K562 (cell line): ENCODE results near the gene CHST8. TPM values are rescaled to one million over a fixed set of nuclear protein-coding genes. Genes with fewer than 3 reads are reported as not detected.

Experiments used
- ATAC-seq: fragments of 200-7000 bp; cut with Tn5 transposase; 3 replicates; pipeline ENCODE4 v1.9.1; 2020; ENCODE audit warnings: moderate library complexity
- BruUV-seq: library from RNA; stranded (reverse); fragments of 400-500 nt; replicated peaks from 2 replicates; lab custom pipeline; 2021; lab: Mats Ljungman, UMichigan
- CTCF ChIA-PET: fragments of 300-600 bp; formaldehyde crosslinking; extraction: SDS; loops from one replicate; lab custom pipeline; 2021; ENCODE audit warnings: low intra/inter-chr PET ratio; lab: Yijun Ruan, JAX
- POLR2A ChIA-PET: fragments of 300-600, 350-650 bp; sonication (Branson Sonifier 250); formaldehyde crosslinking; extraction: SDS; loops from one replicate; lab custom pipeline; 2021; ENCODE audit warnings: antibody characterized with exemption, inconsistent platforms; lab: Yijun Ruan, JAX
- DNase-seq, 4 experiments: peaks; one replicate each; pipeline versions ENCODE4 v3.0.0 to v3.0.0-alpha.2; 2011 to 2018; ENCODE audit warnings: low spot score in 3 of 4, mixed read lengths in 3 of 4; ENCODE audit errors: extremely low read depth in 1 of 4
- FAIRE-seq: peaks from 2 replicates; lab custom pipeline; 2011; peaks lifted over from hg19 to GRCh38; lab: Jason Lieb, UNC
- H2AFZ ChIP-seq: 2 replicates; pipeline ENCODE4 v1.6.0; 2011; ENCODE audit warnings: low read depth, low read length, control low read depth, inconsistent platforms
- H3K27ac ChIP-seq: fragments of 200-600 bp; 3 replicates; pipeline ENCODE4 v1.8.0; 2011; ENCODE audit warnings: low read depth, mild to moderate bottlenecking, control low read depth, inconsistent platforms, low read length, moderate library complexity, mixed read lengths; ENCODE audit errors: extremely low read depth
- H3K27me3 ChIP-seq, 2 experiments: fragments of 300-600 bp in 1 of 2; 2 replicates in 1 of 2; 3 replicates in 1 of 2; pipeline versions ENCODE4 v1.6.0 to v1.8.0; 2011; ENCODE audit warnings: inconsistent platforms in 2 of 2, low read length in 2 of 2, mild to moderate bottlenecking in 1 of 2, mixed read lengths in 1 of 2, moderate library complexity in 1 of 2; ENCODE audit not compliant: control insufficient read depth in 2 of 2, insufficient read depth in 2 of 2
- H3K36me3 ChIP-seq: fragments of 300-600 bp; 3 replicates; pipeline ENCODE4 v1.8.0; 2011; ENCODE audit warnings: mild to moderate bottlenecking, low read length, inconsistent platforms; ENCODE audit not compliant: control insufficient read depth, insufficient read depth
- H3K4me1 ChIP-seq, 2 experiments: fragments of 200-600 bp in 1 of 2; replicated peaks in 1 of 2; 2 replicates in 1 of 2; 3 replicates in 1 of 2; pipeline versions ENCODE4 v1.5.1 to v1.8.0; 2011; ENCODE audit warnings: inconsistent platforms in 2 of 2, low read length in 2 of 2, mild to moderate bottlenecking in 1 of 2, mixed read lengths in 1 of 2, moderate library complexity in 1 of 2; ENCODE audit not compliant: control insufficient read depth in 2 of 2, insufficient read depth in 2 of 2
- H3K4me2 ChIP-seq: 2 replicates; pipeline ENCODE4 v1.6.1; 2011; ENCODE audit warnings: low read length, control low read depth, inconsistent platforms, mixed read lengths; ENCODE audit not compliant: insufficient read depth
- H3K4me3 ChIP-seq: fragments of 200-600 bp; sonication (generic), shearing (Covaris generic); 2 replicates; pipeline ENCODE4 v1.5.1; 2016; ENCODE audit warnings: control low read depth, inconsistent platforms
- H3K79me2 ChIP-seq: fragments of 200-600 bp; 3 replicates; pipeline ENCODE4 v1.8.0; 2011; ENCODE audit warnings: low read length, inconsistent platforms; ENCODE audit not compliant: control insufficient read depth, insufficient read depth
- H3K9ac ChIP-seq, 2 experiments: 2 replicates each; pipeline versions ENCODE4 v1.6.0 to v1.6.1; 2011; ENCODE audit warnings: low read depth in 2 of 2, low read length in 2 of 2, control low read depth in 1 of 2, inconsistent platforms in 1 of 2, mild to moderate bottlenecking in 1 of 2, mixed read lengths in 1 of 2; ENCODE audit not compliant: insufficient read depth in 1 of 2
- H3K9me1 ChIP-seq: one replicate; pipeline ENCODE4 v1.6.0; 2011; ENCODE audit warnings: inconsistent platforms, mild to moderate bottlenecking, low read length, moderate library complexity; ENCODE audit not compliant: control insufficient read depth, insufficient read depth
- H3K9me3 ChIP-seq: replicated peaks from 2 replicates; pipeline ENCODE4 v1.5.1; 2011; ENCODE audit warnings: low read depth, low read length, inconsistent platforms; ENCODE audit not compliant: control insufficient read depth, insufficient read depth
- H4K20me1 ChIP-seq: replicated peaks from 2 replicates; pipeline ENCODE4 v1.6.1; 2011; ENCODE audit warnings: low read length, inconsistent platforms, mixed read lengths; ENCODE audit not compliant: control insufficient read depth, insufficient read depth
- CXXC5 ChIP-seq: fragments of 250-450 bp; sonication (Bioruptor Pico); IDR thresholded peaks from 2 replicates; pipeline ENCODE4 v1.8.0; 2022; ENCODE audit warnings: inconsistent platforms, mild to moderate bottlenecking, moderate library complexity
- NFIX ChIP-seq: fragments of 250-450 bp; sonication (Bioruptor Pico); IDR thresholded peaks from 2 replicates; pipeline ENCODE4 v1.4.0; 2020; ENCODE audit warnings: low read depth, mild to moderate bottlenecking, moderate library complexity
- RREB1 ChIP-seq: fragments of 250-450 bp; sonication (Bioruptor Pico); IDR thresholded peaks from 2 replicates; pipeline ENCODE4 v1.4.0; 2020
- SIRT6 ChIP-seq: IDR thresholded peaks from one replicate; pipeline ENCODE4 v1.6.1; 2012; ENCODE audit warnings: low read depth, mild to moderate bottlenecking, control low read depth, inconsistent platforms, low read length, moderate library complexity
- ZBTB8A ChIP-seq: fragments of 450-650 bp; IDR thresholded peaks from 2 replicates; pipeline ENCODE4 v1.6.1; 2018; ENCODE audit warnings: mild to moderate bottlenecking, moderate library complexity; ENCODE audit not compliant: partially characterized antibody
- WGBS: fragments of 100-300 bp; shearing (Covaris generic); methylation state at CpG from one replicate; pipeline ENCODE4 v1.1.6; 2016; ENCODE audit warnings: low coverage, mixed read lengths; ENCODE audit not compliant: insufficient coverage; ENCODE audit errors: missing lambda C conversion rate; 5-methylcytosine and 5-hydroxymethylcytosine counted together
- in situ Hi-C: fragments of 300-500 bp; cut with MboI; formaldehyde crosslinking; loops from 4 replicates; pipeline ENCODE4 v1.15.0; 2018; ENCODE audit warnings: inconsistent platforms, mixed read lengths
- intact Hi-C: fragments of 100-400 bp; cut with micrococcal nuclease; formaldehyde crosslinking; loops from 2 replicates; pipeline ENCODE4 v1.14.2; 2022
- polyA plus RNA-seq, 8 experiments: library from polyadenylated mRNA; depleted of rRNA in 4 of 8; stranded (reverse) in 5 of 8; unstranded in 3 of 8; fragments of >200 nt; fragmentation: Nextera tagmentation in 2 of 8; fragmentation: Illumina TruSeq in 1 of 8; extraction: Ambion mirVana in 2 of 8; extraction: Trizol in 1 of 8; gene quantifications; 2 replicates each; pipeline versions ENCODE4 v1.2.1 to v1.2.3, GENCODE V29; 2011 to 2014; ENCODE audit warnings: inconsistent platforms in 1 of 8, missing spikeins in 1 of 8
- total RNA-seq, 7 experiments: library from RNA; depleted of rRNA in 6 of 7; stranded (reverse); fragments of >200 nt in 6 of 7; fragmentation: Illumina TruSeq in 2 of 7; extraction: Trizol in 2 of 7; gene quantifications; 2 replicates each; pipeline versions ENCODE4 v1.2.1 to v1.2.3, GENCODE V29; 2011 to 2021; ENCODE audit warnings: low replicate concordance in 1 of 7
- TF ChIP-seq, protein P1 (sequence below): fragments of 450-650 bp; formaldehyde crosslinking; IDR thresholded peaks from 2 replicates; pipeline ENCODE4 v1.4.0; 2020; ENCODE audit warnings: mild to moderate bottlenecking, moderate library complexity
- TF ChIP-seq, protein P2 (sequence below): IDR thresholded peaks from 2 replicates; pipeline ENCODE4 v1.6.1; 2011; ENCODE audit not compliant: insufficient read length; ENCODE audit errors: extremely low read depth

Gene CHST8
- total and polyA plus RNA-seq, 9 of the 15 experiments (the other 6 are each of a cell fraction or from before 2014, with no cell fraction given): 0.11 TPM; not detected in 8

DNA sequence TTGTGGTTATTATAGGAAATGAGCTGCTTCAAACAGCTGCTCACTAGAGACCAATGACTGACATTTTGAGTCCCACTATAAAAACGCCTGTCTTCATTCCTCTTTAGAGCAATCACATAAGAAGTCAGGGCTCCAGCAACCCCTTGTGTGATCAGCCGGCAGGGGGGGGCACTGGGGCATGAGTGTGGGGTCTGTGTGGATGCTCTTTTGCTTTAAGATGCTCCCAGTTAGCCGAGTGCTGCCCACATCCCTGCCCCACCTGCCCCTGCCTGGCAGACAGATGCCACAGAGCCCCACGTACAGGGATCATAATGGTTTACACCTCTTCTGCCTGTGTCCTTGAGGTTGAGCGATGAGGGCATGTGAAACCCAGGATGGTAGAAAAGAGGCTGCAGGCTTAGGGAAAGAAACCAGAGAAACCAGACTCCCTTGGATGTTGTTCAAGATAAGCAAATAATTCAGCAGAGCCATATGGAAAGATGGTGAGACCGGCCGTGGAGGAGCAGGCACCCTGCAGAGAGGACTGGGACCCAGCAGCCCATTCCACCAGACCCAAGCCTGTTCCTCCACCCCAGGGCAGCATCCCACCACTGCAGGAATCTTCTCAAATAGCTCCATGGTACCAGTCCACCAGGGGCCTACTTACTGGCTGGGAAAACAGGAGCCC lies 55.4 kb downstream of the CHST8 start:
- WGBS: 2% methylated on average over 6 of the region's 7 CpGs
- intact Hi-C loops: no loop called here
- DNase-seq: no peak
- Histone ChIP-seq H3K27ac (no peak overlapping the region), H3K79me2 (no peaks in the 10 kb centered on the region), H3K27me3 (peaks cover 0 to 7% of the 10 kb centered on the region in 2 experiments; a peak in 2 of 5 replicates), H3K4me3 (no peak overlapping the region), H2AFZ (no peak overlapping the region), H3K9me3 (no peaks in the 10 kb centered on the region), H4K20me1 (peaks cover 13% of the 10 kb centered on the region; the same call in 1 of the 2 replicates), H3K36me3 (no peaks in the 10 kb centered on the region), H3K4me2 (no peak overlapping the region), H3K9me1 (no peaks in the 10 kb centered on the region), H3K9ac (no peak overlapping the region), H3K4me1 (no peaks in the 10 kb centered on the region)
- ChIA-PET POLR2A (interaction anchor here (0.6 to 0.8 kb wide), 2 partner anchors 11 to 99 kb away, joined by 3 to 4 read pairs; no protein-coding TSS in a partner anchor), CTCF (no interaction called here)
- TF ChIP-seq RREB1 (CRISPR knock-in tag): no peak
- TF ChIP-seq, protein P1, sequence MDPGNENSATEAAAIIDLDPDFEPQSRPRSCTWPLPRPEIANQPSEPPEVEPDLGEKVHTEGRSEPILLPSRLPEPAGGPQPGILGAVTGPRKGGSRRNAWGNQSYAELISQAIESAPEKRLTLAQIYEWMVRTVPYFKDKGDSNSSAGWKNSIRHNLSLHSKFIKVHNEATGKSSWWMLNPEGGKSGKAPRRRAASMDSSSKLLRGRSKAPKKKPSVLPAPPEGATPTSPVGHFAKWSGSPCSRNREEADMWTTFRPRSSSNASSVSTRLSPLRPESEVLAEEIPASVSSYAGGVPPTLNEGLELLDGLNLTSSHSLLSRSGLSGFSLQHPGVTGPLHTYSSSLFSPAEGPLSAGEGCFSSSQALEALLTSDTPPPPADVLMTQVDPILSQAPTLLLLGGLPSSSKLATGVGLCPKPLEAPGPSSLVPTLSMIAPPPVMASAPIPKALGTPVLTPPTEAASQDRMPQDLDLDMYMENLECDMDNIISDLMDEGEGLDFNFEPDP (CRISPR knock-in tag): no peak
- no peak for TF ChIP-seq SIRT6
- no peak for TF ChIP-seq ZBTB8A
- no peak for TF ChIP-seq CXXC5 (CRISPR knock-in tag)
- TF ChIP-seq NFIX (CRISPR knock-in tag): no peak
- TF ChIP-seq, protein P2, sequence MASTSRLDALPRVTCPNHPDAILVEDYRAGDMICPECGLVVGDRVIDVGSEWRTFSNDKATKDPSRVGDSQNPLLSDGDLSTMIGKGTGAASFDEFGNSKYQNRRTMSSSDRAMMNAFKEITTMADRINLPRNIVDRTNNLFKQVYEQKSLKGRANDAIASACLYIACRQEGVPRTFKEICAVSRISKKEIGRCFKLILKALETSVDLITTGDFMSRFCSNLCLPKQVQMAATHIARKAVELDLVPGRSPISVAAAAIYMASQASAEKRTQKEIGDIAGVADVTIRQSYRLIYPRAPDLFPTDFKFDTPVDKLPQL: no peak
- no TSS peak for BruUV-seq
- in situ Hi-C loops: no loop called here
- no peak for FAIRE-seq
- no peak for ATAC-seq
